Muscle of leg (tissue), 11 donors: ENCODE results near the gene SPDEF. TPM values are rescaled to one million over a fixed set of nuclear protein-coding genes. Genes with fewer than 3 reads are reported as not detected.

Experiments
- DNase-seq: peaks from one replicate; pipeline ENCODE4 v3.0.0; 2013
- H3K27ac ChIP-seq: one replicate; pipeline ENCODE4 v1.5.1; 2013; ENCODE audit warnings: mild to moderate bottlenecking, low read length, control low read depth
- H3K27me3 ChIP-seq: one replicate; pipeline ENCODE4 v1.6.1; 2013; ENCODE audit warnings: low read length; ENCODE audit not compliant: control insufficient read depth, insufficient read depth
- H3K36me3 ChIP-seq: one replicate; pipeline ENCODE4 v1.6.1; 2013; ENCODE audit warnings: low read length; ENCODE audit not compliant: control insufficient read depth, insufficient read depth
- H3K4me1 ChIP-seq: one replicate; pipeline ENCODE4 v1.6.1; 2013; ENCODE audit warnings: low read length; ENCODE audit not compliant: control insufficient read depth, insufficient read depth
- H3K4me3 ChIP-seq: one replicate; pipeline ENCODE4 v1.5.1; 2013; ENCODE audit warnings: low read length, control low read depth
- H3K9me3 ChIP-seq: replicated peaks from 2 replicates; pipeline ENCODE4 v1.6.1; 2013; ENCODE audit warnings: low read depth, low read length; ENCODE audit not compliant: control insufficient read depth
- WGBS: methylation state at CpG from one replicate; pipeline ENCODE4 v1.1.5; 2013; ENCODE audit warnings: missing lambda C conversion rate; ENCODE audit not compliant: insufficient coverage; 5-methylcytosine and 5-hydroxymethylcytosine counted together
- polyA plus RNA-seq, 8 donors: library from polyadenylated mRNA; unstranded; fragments of 120-200 nt; gene quantifications; one replicate each; pipeline versions ENCODE4 v1.2.1 to v1.2.3, GENCODE V29; 2013; ENCODE audit warnings: inconsistent platforms in 1 of 8, low replicate concordance in 1 of 8; ENCODE audit not compliant: insufficient read length in 8 of 8, insufficient read depth in 1 of 8
- total RNA-seq: library from RNA; stranded (reverse); fragments of 120-200 nt; gene quantifications from one replicate; pipeline ENCODE4 v1.2.4, GENCODE V29; 2013

The SPDEF gene
- total and polyA plus RNA-seq, 9 donors = 0.04 to 0.28 (median 0.11) TPM; not detected in 3

- Histone ChIP-seq H3K4me1 (peaks cover 17% of the 10 kb centered on the region), H3K27me3 (peaks cover 3% of the 10 kb centered on the region), H3K27ac (no peak overlapping the region), H3K9me3 (no peaks in the 10 kb centered on the region), H3K36me3 (no peaks in the 10 kb centered on the region), H3K4me3 (no peak overlapping the region)
- peak; percentile 42 for DNase-seq
- WGBS = 80% methylated on average over 1 of the region's 11 CpGs
Observed at GRCh38 chr6:34546551-34547321, 9.4 kb downstream of the SPDEF start.

- 60% methylated on average over 5 of the region's 13 CpGs for WGBS
- Histone ChIP-seq H3K4me1 (peaks cover 17% of the 10 kb centered on the region), H3K36me3 (no peaks in the 10 kb centered on the region), H3K27me3 (peaks cover 3% of the 10 kb centered on the region), H3K4me3 (no peak overlapping the region), H3K9me3 (no peaks in the 10 kb centered on the region), H3K27ac (no peak overlapping the region)
- no peak for DNase-seq
Observed at GRCh38 chr6:34544776-34545471, 11.2 kb downstream of the SPDEF start.

DNA sequence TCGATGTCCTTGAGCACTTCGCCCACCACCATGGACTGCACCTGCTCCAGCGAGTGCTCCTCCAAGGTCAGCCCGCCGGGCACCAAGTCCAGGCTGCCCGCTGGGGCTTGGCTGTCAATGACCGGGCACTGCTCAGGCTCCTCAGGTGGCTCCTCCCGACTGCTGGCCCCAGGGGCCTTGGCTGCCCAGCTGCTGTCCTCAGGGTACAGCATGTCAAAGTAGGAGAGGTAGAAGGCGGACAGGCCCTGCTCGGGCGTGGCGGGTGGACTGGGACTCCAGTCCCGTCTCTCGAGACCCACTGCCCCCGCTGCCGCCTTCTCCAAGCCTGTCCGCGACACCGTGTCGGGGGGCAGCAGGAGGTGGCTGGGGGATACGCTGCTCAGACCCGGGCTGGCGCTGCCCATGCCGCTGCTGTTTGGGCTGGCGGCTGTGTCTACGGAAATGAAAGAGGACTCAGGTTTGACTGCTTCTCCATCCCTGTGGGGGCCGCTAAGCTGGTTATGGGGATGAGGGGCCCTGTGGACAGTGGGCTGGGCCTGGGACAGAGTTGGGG lies 12.0 kb downstream of the SPDEF start:
- Histone ChIP-seq H3K27me3 (peaks cover 3% of the 10 kb centered on the region), H3K9me3 (no peaks in the 10 kb centered on the region), H3K4me1 (peaks cover 11% of the 10 kb centered on the region), H3K4me3 (no peak overlapping the region), H3K36me3 (no peaks in the 10 kb centered on the region), H3K27ac (no peak overlapping the region)
- no peak for DNase-seq
- 92% methylated on average over 25 of the region's 27 CpGs for WGBS

DNA sequence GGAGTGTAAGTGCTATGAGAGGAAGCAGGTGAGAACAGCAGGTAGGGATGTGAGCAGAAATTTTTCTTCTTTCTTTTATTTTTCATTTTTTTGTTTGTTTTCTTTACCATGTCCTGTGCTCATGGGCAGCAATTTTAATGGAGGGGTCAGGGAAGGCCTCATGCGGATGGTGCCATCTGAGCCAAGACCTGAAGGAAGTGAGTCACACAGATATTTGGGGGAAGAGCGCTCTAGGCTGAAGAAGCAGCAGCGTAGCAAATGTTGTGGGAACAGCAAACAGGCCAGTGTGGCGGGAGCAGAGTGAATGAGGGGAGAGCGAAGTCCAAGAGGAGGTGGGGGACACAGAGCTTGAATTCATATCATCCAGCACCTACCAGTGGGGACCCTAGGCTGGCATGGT lies 12.7 kb downstream of the SPDEF start:
- no peak for DNase-seq
- Histone ChIP-seq H3K4me3 (no peak overlapping the region), H3K9me3 (no peaks in the 10 kb centered on the region), H3K36me3 (no peaks in the 10 kb centered on the region), H3K27me3 (peaks cover 3% of the 10 kb centered on the region), H3K4me1 (peaks cover 5% of the 10 kb centered on the region), H3K27ac (no peak overlapping the region)
- 76% methylated on average over 4 of the region's 5 CpGs for WGBS

- Histone ChIP-seq H3K9me3 (no peaks in the 10 kb centered on the region), H3K36me3 (no peaks in the 10 kb centered on the region), H3K4me1 (no peaks in the 10 kb centered on the region), H3K27me3 (peaks cover 3% of the 10 kb centered on the region), H3K4me3 (no peak overlapping the region), H3K27ac (no peak overlapping the region)
- 94% methylated on average over 8 of the region's 8 CpGs for WGBS
- DNase-seq = no peak
Observed at GRCh38 chr6:34540841-34541240, 15.3 kb downstream of the SPDEF start.

DNA sequence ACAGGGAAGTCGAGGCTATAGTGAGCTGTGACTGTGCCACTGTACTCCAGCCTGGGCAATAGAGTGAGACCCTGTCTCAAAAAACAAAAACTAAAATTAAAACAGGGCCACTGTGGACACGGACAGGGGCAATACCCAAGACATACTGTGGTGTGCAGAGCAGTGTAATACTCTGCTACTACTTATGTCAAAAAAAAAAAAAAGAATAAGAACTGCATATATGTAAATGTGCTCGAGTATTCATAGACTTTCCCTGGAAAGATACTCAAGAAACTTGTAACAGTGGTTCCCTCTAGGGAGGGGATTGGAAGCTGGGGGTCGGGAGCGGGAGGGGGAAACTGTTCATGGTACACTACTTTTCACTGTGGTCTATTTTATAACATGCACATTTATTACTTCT lies 15.9 kb downstream of the SPDEF start:
- H3K36me3 ChIP-seq = no peaks in the 10 kb centered on the region
- no peak overlapping the region for H3K4me3 ChIP-seq
- H3K9me3 ChIP-seq = no peaks in the 10 kb centered on the region
- no CpG with 5 or more reads among the region's 5 CpGs for WGBS
- no peak for DNase-seq
- H3K27me3 ChIP-seq = peaks cover 2% of the 10 kb centered on the region
- no peak overlapping the region for H3K27ac ChIP-seq
- H3K4me1 ChIP-seq = no peaks in the 10 kb centered on the region

DNA sequence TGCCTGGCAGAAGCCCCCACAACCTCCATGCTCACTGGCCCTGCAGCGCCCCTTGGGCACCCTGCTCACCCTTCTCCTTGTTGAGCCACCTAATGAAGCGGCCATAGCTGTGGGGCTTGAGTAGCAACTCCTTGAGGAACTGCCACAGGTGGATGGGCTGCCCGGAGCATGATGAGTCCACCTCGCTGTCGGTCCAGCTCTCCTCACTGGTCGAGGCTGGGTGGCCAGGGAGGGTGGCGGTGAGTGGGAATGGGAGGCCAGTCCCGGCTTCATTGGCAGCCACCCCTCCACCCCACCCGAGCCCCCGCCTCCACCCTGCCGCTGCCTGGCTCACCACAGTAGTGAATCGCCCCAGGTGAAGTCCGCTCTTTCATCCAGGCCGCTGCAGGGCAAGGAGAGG lies 16.9 kb downstream of the SPDEF start:
- H3K27me3 ChIP-seq = no peaks in the 10 kb centered on the region
- no peak for DNase-seq
- no peak overlapping the region for H3K27ac ChIP-seq
- no peaks in the 10 kb centered on the region for H3K4me1 ChIP-seq
- no peak overlapping the region for H3K4me3 ChIP-seq
- 68% methylated on average over 5 of the region's 14 CpGs for WGBS
- H3K36me3 ChIP-seq = no peaks in the 10 kb centered on the region
- H3K9me3 ChIP-seq = no peaks in the 10 kb centered on the region

DNA sequence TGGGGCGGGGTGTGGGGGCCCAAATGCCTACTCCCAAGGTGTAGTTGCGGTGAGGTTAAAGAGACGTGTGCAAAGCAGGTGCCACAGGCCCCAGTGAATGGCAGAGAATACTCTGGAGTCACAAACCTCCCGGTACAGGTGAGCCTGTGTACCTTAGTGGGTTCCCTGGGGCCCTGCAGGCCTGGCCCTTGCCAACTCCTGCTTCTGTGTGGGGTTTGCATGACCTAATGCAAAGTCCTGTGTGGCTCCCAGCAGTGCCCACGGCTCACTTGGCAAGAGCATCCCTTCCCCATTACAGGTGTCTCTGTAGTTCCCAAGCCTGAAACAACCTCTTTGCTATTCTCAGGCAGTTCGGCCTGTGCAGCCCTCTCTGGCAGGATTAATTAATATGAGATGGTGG lies 17.5 kb downstream of the SPDEF start:
- Histone ChIP-seq H3K27ac (no peak overlapping the region), H3K36me3 (no peaks in the 10 kb centered on the region), H3K27me3 (no peaks in the 10 kb centered on the region), H3K9me3 (no peaks in the 10 kb centered on the region), H3K4me3 (no peak overlapping the region), H3K4me1 (no peaks in the 10 kb centered on the region)
- WGBS = 66% methylated on average over 3 of the region's 6 CpGs
- DNase-seq = no peak

DNA sequence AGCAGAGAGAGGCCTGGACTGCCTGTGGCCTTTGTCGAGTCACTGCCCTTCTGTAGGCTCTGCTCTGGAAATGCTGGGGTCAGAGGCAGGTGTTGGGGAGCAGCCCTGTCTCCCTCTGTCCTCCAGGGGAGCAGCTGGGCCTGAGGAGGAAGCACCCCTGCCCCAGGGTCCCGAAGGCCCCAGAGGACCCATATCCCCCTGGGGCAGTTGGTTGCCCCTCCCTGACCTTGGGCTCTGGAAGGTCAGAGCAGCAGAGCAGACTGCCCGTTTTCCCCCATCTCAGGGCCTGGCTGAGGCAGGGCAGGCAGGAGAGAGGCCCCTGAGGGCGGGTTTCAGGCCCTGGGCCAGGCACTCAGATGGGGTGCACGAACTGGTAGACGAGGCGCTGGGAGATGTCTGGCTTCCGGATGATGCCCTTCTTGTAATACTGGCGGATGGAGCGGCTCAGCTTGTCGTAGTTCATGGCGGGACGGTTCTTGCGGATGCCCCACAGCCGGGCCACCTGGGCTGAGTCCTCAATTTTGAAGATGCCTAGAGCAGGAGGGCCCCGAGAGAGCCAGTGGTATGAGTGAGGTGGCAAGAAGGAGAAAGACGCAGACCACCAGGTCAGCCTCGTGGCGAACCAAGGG lies 18.1 kb downstream of the SPDEF start:
- H3K36me3 ChIP-seq = no peaks in the 10 kb centered on the region
- DNase-seq = no peak
- H3K4me1 ChIP-seq = no peaks in the 10 kb centered on the region
- 79% methylated on average over 17 of the region's 19 CpGs for WGBS
- no peak overlapping the region for H3K27ac ChIP-seq
- no peak overlapping the region for H3K4me3 ChIP-seq
- H3K27me3 ChIP-seq = no peaks in the 10 kb centered on the region
- H3K9me3 ChIP-seq = no peaks in the 10 kb centered on the region
